GM18868 (cell line): ENCODE results near the gene ZNF862.
"Not testable (repeated sequence)": the region's sequence is repeated elsewhere in the genome, so short reads cannot be mapped to it uniquely, and the experiment has no call there.

Source experiments
- ATAC-seq: cut with Tn5 transposase; IDR thresholded peaks from one replicate; pipeline ENCODE4 v1.9.1; 2021; ENCODE audit warnings: mild to moderate bottlenecking, moderate library complexity; ENCODE audit not compliant: unreplicated experiment

ZNF862 gene

GRCh38 chr7:149823631-149824199 is 14.5 kb upstream of the ZNF862 start:
- ATAC-seq = no peak

- no peak for ATAC-seq
These were observed 13.9 kb upstream of the ZNF862 start for GRCh38 chr7:149824301-149824741.

GRCh38 chr7:149824748-149825566 is 13.2 kb upstream of the ZNF862 start:
- no peak for ATAC-seq

- ATAC-seq = no peak
These were observed 12.4 kb upstream of the ZNF862 start for GRCh38 chr7:149825567-149826343.

GRCh38 chr7:149826344-149827088 is 11.7 kb upstream of the ZNF862 start:
- no peak for ATAC-seq

GRCh38 chr7:149827089-149827981 is 10.8 kb upstream of the ZNF862 start:
- ATAC-seq = no peak

- ATAC-seq = no peak
These were observed 9.5 kb upstream of the ZNF862 start for GRCh38 chr7:149828357-149829309.

- not testable (repeated sequence) for ATAC-seq
These were observed 7.6 kb upstream of the ZNF862 start for GRCh38 chr7:149830527-149830926.

GRCh38 chr7:149830997-149831740 is 7.0 kb upstream of the ZNF862 start:
- no peak for ATAC-seq

- no peak for ATAC-seq
These were observed 6.4 kb upstream of the ZNF862 start for GRCh38 chr7:149831741-149832219.

GRCh38 chr7:149832332-149833041 is 5.7 kb upstream of the ZNF862 start:
- ATAC-seq = no peak

- no peak for ATAC-seq
These were observed 4.6 kb upstream of the ZNF862 start for GRCh38 chr7:149833495-149834130.

GRCh38 chr7:149834601-149835000 is 3.6 kb upstream of the ZNF862 start:
- no peak for ATAC-seq

- no peak for ATAC-seq
These were observed 1.7 kb upstream of the ZNF862 start for GRCh38 chr7:149836434-149836833.

GRCh38 chr7:149837564-149838223 is 481 bp upstream of the ZNF862 start:
- no peak for ATAC-seq

- ATAC-seq = no peak
These were observed 825 bp downstream of the ZNF862 start for GRCh38 chr7:149838992-149839408.
